Measurements from ENCODE around the gene IMPA2.

- no peak for TF ChIP-seq CTCF (conservative IDR thresholded peaks at IDR 0.05; ENCODE audit: low read depth, low read length)
- no peak for TF ChIP-seq EZH2 (IDR thresholded peaks at IDR 0.05; ENCODE audit: borderline replicate concordance, low read depth, low read length, poor library complexity, severe bottlenecking)
These were observed 37.6 kb downstream of the IMPA2 start for GRCh38 chr18:12018861-12019260.

Data from A673 (cell line).